K562 (cell line): ENCODE measurements around the gene BAD.

Source experiments
- SPI1 ChIP-seq: IDR thresholded peaks from 2 replicates; pipeline ENCODE4 v1.6.1; 2011; ENCODE audit warnings: low read depth, low read length, control low read depth, borderline replicate concordance
- ZFP36 ChIP-seq: fragments of 150-350 bp; IDR thresholded peaks from 2 replicates; pipeline ENCODE4 v1.6.1; 2018; ENCODE audit warnings: low read length, low read depth; ENCODE audit not compliant: partially characterized antibody
- ZFX ChIP-seq: sonication (generic); formaldehyde crosslinking; IDR thresholded peaks from 2 replicates; pipeline ENCODE4 v1.8.0; 2022; ENCODE audit warnings: mild to moderate bottlenecking, missing genetic modification reagents, moderate library complexity
- TF ChIP-seq, protein P1 (sequence below), 3 experiments: IDR thresholded peaks in 2 of 3; conservative IDR thresholded peaks in 1 of 3; 2 replicates each; pipeline ENCODE4 v1.5.1; 2011 to 2012; ENCODE audit warnings: low read length in 3 of 3, mild to moderate bottlenecking in 3 of 3, control low read depth in 2 of 3, improper control_type of control experiment in 1 of 3, inconsistent platforms in 1 of 3, low read depth in 1 of 3, mixed read lengths in 1 of 3, moderate library complexity in 1 of 3; ENCODE audit not compliant: insufficient read depth in 2 of 3

DNA sequence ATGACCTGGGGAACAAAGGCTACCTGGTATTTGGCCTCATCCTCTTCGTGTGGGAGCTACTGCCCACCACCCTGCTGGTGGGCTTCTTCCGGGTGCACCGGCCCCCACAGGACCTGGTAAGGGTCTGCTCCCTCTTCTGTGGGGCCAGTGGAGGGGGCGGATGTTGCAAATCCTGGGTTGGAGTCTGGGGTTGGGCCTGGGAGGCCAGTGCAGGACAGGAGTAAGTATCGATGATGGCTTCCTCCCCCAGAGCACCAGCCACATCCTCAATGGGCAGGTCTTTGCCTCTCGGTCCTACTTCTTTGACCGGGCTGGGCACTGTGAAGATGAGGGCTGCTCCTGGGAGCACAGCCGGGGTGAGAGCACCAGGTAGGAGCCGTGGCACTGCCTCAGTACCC lies 3.9 kb upstream of the BAD start:
- no peak for TF ChIP-seq SPI1
- TF ChIP-seq ZFX, result no peak
- TF ChIP-seq, protein P1, sequence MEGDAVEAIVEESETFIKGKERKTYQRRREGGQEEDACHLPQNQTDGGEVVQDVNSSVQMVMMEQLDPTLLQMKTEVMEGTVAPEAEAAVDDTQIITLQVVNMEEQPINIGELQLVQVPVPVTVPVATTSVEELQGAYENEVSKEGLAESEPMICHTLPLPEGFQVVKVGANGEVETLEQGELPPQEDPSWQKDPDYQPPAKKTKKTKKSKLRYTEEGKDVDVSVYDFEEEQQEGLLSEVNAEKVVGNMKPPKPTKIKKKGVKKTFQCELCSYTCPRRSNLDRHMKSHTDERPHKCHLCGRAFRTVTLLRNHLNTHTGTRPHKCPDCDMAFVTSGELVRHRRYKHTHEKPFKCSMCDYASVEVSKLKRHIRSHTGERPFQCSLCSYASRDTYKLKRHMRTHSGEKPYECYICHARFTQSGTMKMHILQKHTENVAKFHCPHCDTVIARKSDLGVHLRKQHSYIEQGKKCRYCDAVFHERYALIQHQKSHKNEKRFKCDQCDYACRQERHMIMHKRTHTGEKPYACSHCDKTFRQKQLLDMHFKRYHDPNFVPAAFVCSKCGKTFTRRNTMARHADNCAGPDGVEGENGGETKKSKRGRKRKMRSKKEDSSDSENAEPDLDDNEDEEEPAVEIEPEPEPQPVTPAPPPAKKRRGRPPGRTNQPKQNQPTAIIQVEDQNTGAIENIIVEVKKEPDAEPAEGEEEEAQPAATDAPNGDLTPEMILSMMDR (IDR thresholded peaks at IDR 0.05 in 2 of 3, conservative IDR thresholded peaks at IDR 0.05 in 1 of 3; ENCODE audit: insufficient read depth in 2 of 3, low read depth in 1 of 3, low read length in 3 of 3), result no peak
- TF ChIP-seq ZFP36, result no peak
